ENCODE measurements around the gene PPP2R1B.

DNA sequence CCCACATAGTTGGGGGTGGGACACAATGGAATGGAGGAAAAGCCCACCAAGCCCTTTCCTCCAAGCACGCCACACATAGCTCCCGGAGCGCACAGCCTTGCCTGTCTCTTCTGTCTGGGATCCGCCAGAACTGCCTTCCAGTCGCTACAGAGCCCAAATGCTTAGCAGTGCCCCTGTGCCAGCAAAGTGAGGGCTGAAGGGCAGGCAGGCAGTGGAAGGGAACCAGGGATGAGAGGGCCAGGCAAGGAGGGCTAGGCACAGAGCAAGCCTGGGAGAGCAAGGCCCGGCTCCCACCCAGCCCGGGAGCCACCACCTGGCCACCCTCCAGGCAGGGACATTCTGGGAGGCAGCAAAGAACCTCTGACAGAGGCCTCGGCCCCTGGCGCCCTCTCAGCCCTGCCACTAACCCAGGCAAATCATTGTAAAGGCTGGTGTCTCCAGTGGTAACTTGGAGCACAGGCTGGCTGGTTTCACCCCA is 32.5 kb downstream of the PPP2R1B start:
- no peak for TF ChIP-seq RAD21 (IDR thresholded peaks at IDR 0.05; ENCODE audit: low read depth)
- TF ChIP-seq, protein P1, sequence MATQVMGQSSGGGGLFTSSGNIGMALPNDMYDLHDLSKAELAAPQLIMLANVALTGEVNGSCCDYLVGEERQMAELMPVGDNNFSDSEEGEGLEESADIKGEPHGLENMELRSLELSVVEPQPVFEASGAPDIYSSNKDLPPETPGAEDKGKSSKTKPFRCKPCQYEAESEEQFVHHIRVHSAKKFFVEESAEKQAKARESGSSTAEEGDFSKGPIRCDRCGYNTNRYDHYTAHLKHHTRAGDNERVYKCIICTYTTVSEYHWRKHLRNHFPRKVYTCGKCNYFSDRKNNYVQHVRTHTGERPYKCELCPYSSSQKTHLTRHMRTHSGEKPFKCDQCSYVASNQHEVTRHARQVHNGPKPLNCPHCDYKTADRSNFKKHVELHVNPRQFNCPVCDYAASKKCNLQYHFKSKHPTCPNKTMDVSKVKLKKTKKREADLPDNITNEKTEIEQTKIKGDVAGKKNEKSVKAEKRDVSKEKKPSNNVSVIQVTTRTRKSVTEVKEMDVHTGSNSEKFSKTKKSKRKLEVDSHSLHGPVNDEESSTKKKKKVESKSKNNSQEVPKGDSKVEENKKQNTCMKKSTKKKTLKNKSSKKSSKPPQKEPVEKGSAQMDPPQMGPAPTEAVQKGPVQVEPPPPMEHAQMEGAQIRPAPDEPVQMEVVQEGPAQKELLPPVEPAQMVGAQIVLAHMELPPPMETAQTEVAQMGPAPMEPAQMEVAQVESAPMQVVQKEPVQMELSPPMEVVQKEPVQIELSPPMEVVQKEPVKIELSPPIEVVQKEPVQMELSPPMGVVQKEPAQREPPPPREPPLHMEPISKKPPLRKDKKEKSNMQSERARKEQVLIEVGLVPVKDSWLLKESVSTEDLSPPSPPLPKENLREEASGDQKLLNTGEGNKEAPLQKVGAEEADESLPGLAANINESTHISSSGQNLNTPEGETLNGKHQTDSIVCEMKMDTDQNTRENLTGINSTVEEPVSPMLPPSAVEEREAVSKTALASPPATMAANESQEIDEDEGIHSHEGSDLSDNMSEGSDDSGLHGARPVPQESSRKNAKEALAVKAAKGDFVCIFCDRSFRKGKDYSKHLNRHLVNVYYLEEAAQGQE (IDR thresholded peaks at IDR 0.05; ENCODE audit: low read depth) = no peak
- no peak for TF ChIP-seq TEAD4 (IDR thresholded peaks at IDR 0.05)
- TF ChIP-seq TAF1 (IDR thresholded peaks at IDR 0.05; ENCODE audit: low read depth) = no peak
